ENCODE results near the gene SMYD2. TPM values are rescaled to one million over a fixed set of nuclear protein-coding genes. Genes with fewer than 3 reads are reported as not detected.

Gene SMYD2
- total RNA-seq, 2 donors from 2014 or later, result 21.8 to 23.0 TPM

GRCh38 chr1:214261206-214262123 lies 19.5 kb upstream of the SMYD2 start:
- Histone ChIP-seq H3K9me3 (no peaks in the 10 kb centered on the region), H3K36me3 (no peaks in the 10 kb centered on the region), H3K27me3 (no peaks in the 10 kb centered on the region), H3K4me1 (no peaks in the 10 kb centered on the region), H3K27ac (no peak overlapping the region), H3K9ac (ENCODE audit: low read depth in 2 of 2, low read length in 2 of 2) (no peak overlapping the region), H3K4me3 (no peak overlapping the region)
- TF ChIP-seq, protein P1, sequence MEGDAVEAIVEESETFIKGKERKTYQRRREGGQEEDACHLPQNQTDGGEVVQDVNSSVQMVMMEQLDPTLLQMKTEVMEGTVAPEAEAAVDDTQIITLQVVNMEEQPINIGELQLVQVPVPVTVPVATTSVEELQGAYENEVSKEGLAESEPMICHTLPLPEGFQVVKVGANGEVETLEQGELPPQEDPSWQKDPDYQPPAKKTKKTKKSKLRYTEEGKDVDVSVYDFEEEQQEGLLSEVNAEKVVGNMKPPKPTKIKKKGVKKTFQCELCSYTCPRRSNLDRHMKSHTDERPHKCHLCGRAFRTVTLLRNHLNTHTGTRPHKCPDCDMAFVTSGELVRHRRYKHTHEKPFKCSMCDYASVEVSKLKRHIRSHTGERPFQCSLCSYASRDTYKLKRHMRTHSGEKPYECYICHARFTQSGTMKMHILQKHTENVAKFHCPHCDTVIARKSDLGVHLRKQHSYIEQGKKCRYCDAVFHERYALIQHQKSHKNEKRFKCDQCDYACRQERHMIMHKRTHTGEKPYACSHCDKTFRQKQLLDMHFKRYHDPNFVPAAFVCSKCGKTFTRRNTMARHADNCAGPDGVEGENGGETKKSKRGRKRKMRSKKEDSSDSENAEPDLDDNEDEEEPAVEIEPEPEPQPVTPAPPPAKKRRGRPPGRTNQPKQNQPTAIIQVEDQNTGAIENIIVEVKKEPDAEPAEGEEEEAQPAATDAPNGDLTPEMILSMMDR (IDR thresholded peaks at IDR 0.05), result peak; percentile 96
- intact Hi-C loops (cut with DNase I), result loop anchor here (2.0 to 5.0 kb wide), 2 partner anchors 67 to 326 kb away; no protein-coding TSS in a partner anchor
- peak; percentile 83 for DNase-seq

GRCh38 chr1:214264196-214264595 lies 16.8 kb upstream of the SMYD2 start:
- no peaks in the 10 kb centered on the region for H3K4me1 ChIP-seq
- no peaks in the 10 kb centered on the region for H3K36me3 ChIP-seq
- no peaks in the 10 kb centered on the region for H3K9me3 ChIP-seq
- DNase-seq, result no peak
- H3K4me3 ChIP-seq, result no peak overlapping the region
- intact Hi-C loops (cut with DNase I), result loop anchor here (5.0 kb wide), 1 partner anchor 323 kb away; no protein-coding TSS in a partner anchor
- no peak overlapping the region for H3K9ac ChIP-seq (ENCODE audit: low read depth in 2 of 2, low read length in 2 of 2)
- H3K27ac ChIP-seq, result no peak overlapping the region
- TF ChIP-seq, protein P1 (IDR thresholded peaks at IDR 0.05), result no peak
- no peaks in the 10 kb centered on the region for H3K27me3 ChIP-seq

DNA sequence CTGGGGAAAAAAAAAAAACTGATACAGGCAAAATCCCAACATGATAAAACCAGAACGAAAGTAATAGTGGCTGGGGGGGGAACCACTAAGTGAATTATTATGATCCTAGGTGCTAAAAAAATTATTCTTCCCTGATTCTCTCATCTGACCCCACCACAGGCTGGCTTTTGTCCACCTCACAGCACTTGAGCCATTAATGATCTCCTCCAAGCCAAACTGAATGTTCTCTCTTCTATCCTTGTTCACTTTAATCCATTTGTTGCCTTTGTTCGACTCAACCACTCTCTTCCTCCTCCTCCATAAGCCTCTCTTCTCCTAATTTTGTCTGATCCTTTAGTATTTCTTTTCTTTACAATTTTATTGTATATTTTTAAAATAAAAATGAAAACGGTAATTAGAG lies 16.0 kb upstream of the SMYD2 start:
- DNase-seq, result no peak
- H3K4me3 ChIP-seq, result no peak overlapping the region
- no peak overlapping the region for H3K9ac ChIP-seq (ENCODE audit: low read depth in 2 of 2, low read length in 2 of 2)
- H3K36me3 ChIP-seq, result no peaks in the 10 kb centered on the region
- intact Hi-C loops (cut with DNase I), result loop anchor here (5.0 kb wide), 1 partner anchor 322 kb away; no protein-coding TSS in a partner anchor
- H3K27me3 ChIP-seq, result no peaks in the 10 kb centered on the region
- TF ChIP-seq, protein P1 (IDR thresholded peaks at IDR 0.05), result no peak
- no peaks in the 10 kb centered on the region for H3K4me1 ChIP-seq
- no peaks in the 10 kb centered on the region for H3K9me3 ChIP-seq
- no peak overlapping the region for H3K27ac ChIP-seq

GRCh38 chr1:214270097-214270650 lies 10.8 kb upstream of the SMYD2 start:
- intact Hi-C loops (cut with DNase I), result no loop called here

DNA sequence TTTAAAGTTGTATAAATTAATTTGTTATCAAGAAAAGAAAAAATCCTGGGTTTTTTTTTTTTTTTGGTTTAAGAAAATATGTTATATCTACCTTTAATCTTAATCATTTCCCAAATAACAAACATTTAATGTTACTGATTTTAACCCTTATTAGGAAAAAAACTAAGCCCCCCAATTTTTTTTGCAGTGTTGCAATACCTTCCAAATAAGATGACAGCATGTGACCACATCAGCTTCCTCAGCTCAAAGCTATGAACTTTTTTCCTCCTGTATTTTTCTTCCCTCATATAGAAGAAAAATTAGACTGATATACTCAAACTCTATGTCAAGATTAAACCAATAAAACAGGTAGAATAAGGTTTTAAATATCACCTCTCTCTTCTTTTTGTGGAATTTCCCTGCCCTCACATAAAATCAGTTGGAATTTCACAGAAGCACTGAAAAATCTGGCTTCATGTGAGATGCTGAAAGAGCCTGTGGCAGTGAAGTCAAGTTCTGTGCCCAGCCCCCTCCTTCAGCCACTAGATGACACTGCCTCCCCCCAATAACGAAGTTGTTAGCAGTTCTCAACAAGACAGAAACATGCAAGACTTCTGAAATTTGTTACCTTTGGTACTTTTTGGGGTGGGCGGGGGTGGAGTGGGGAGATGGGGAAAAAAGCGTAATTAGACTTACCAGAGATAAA lies 9.6 kb upstream of the SMYD2 start:
- intact Hi-C loops (cut with DNase I), result no loop called here
- TF ChIP-seq, protein P1 (IDR thresholded peaks at IDR 0.05), result no peak
- DNase-seq, result no peak
- no peaks in the 10 kb centered on the region for H3K4me1 ChIP-seq
- H3K4me3 ChIP-seq, result no peak overlapping the region
- H3K36me3 ChIP-seq, result no peaks in the 10 kb centered on the region
- no peak overlapping the region for H3K9ac ChIP-seq (ENCODE audit: low read depth in 2 of 2, low read length in 2 of 2)
- H3K27ac ChIP-seq, result no peak overlapping the region
- H3K9me3 ChIP-seq, result no peaks in the 10 kb centered on the region
- H3K27me3 ChIP-seq, result no peaks in the 10 kb centered on the region

More at GRCh38 chr1:214270097-214270650, 10.8 kb upstream of the SMYD2 start:
- TF ChIP-seq, protein P1 (IDR thresholded peaks at IDR 0.05), result no peak
- no peak for DNase-seq
- no peaks in the 10 kb centered on the region for H3K9me3 ChIP-seq
- no peak overlapping the region for H3K4me3 ChIP-seq
- no peak overlapping the region for H3K9ac ChIP-seq (ENCODE audit: low read depth in 2 of 2, low read length in 2 of 2)
- no peaks in the 10 kb centered on the region for H3K36me3 ChIP-seq
- H3K4me1 ChIP-seq, result no peaks in the 10 kb centered on the region
- no peaks in the 10 kb centered on the region for H3K27me3 ChIP-seq
- no peak overlapping the region for H3K27ac ChIP-seq
